MM.1S (cell line): ENCODE measurements around the gene MIA2.

Experiments
- CTCF ChIP-seq: fragments of 300-600 bp; sonication (generic); IDR thresholded peaks from 2 replicates; pipeline ENCODE4 v1.5.1; 2016; ENCODE audit warnings: antibody characterized with exemption, low read length, mixed read lengths
- EZH2 ChIP-seq: fragments of 300-600 bp; sonication (generic); optimal IDR thresholded peaks from 2 replicates; pipeline ENCODE3; 2017; ENCODE audit warnings: low read depth, mild to moderate bottlenecking, antibody characterized with exemption, low read length, mixed read lengths
- EZH2phosphoT487 ChIP-seq: fragments of 300-600 bp; sonication (generic); IDR thresholded peaks from 2 replicates; pipeline ENCODE4 v1.6.1; 2018; ENCODE audit warnings: antibody characterized with exemption, low read length

- TF ChIP-seq CTCF (no peak), EZH2 (no peak), EZH2phosphoT487 (no peak)
Observed at GRCh38 chr14:39293629-39294028, 59.9 kb downstream of the MIA2 start.
